ENCODE results near the gene LRRC75A.

DNA sequence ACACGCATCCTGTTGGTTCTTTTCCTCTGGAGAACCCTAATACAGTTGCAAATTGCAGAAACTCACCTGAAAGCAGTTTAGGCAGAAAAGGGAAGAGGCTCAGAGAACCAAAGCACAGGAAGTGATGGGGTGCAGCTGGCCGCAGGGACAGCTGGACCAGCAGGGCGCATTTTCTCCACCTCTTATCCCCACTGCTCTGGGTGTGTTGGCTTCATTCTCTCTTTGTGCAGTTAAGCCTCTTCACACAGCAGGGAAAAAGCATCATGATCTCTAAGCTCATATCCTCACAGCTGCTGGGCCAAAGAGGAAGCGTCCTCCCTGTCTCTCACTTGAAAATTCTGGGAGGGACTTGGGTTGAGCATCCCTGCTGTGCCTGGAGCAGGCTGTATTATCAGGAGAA, 20.0 kb upstream of the LRRC75A start:
- TF ChIP-seq POLR2A (IDR thresholded peaks at IDR 0.05) (no peak), CTCF (IDR thresholded peaks at IDR 0.05) (no peak)
